ENCODE results near the gene ZNF462.

GRCh38 chr9:106953174-106953573, 90.2 kb downstream of the ZNF462 start:
- TF ChIP-seq POLR2AphosphoS5 (IDR thresholded peaks at IDR 0.05) (no peak), CTCF (IDR thresholded peaks at IDR 0.05) (no peak)
